Measurements from ENCODE around the gene RNF135. TPM values are rescaled to one million over a fixed set of nuclear protein-coding genes. Genes with fewer than 3 reads are reported as not detected.
"Not testable (repeated sequence)": the region's sequence is repeated elsewhere in the genome, so short reads cannot be mapped to it uniquely, and the experiment has no call there.

RNF135 gene
- polyA plus RNA-seq, 1 donor = 20.1 TPM

- no peak for DNase-seq
Observed at GRCh38 chr17:30952638-30953393, 18.0 kb upstream of the RNF135 start.

GRCh38 chr17:30954046-30954830 lies 16.6 kb upstream of the RNF135 start:
- no peak for DNase-seq

GRCh38 chr17:30956764-30957374 lies 14.0 kb upstream of the RNF135 start:
- DNase-seq = no peak

GRCh38 chr17:30957741-30958140 lies 13.1 kb upstream of the RNF135 start:
- no peak for DNase-seq

- no peak for DNase-seq
Observed at GRCh38 chr17:30958187-30958586, 12.7 kb upstream of the RNF135 start.

GRCh38 chr17:30961209-30962188 lies 9.3 kb upstream of the RNF135 start:
- DNase-seq = no peak

GRCh38 chr17:30964312-30964711 lies 6.5 kb upstream of the RNF135 start:
- not testable (repeated sequence) for DNase-seq

- DNase-seq = no peak
Observed at GRCh38 chr17:30964876-30965275, 6.0 kb upstream of the RNF135 start.

- no peak for DNase-seq
Observed at GRCh38 chr17:30965686-30966085, 5.2 kb upstream of the RNF135 start.

- DNase-seq = not testable (repeated sequence)
Observed at GRCh38 chr17:30967911-30968310, 2.9 kb upstream of the RNF135 start.

- peak; percentile 79 for DNase-seq
Observed at GRCh38 chr17:30969989-30970830, 629 bp upstream of the RNF135 start.

GRCh38 chr17:30975042-30975820 lies 4.4 kb downstream of the RNF135 start:
- DNase-seq = no peak

GRCh38 chr17:30979919-30980318 lies 9.1 kb downstream of the RNF135 start:
- not testable (repeated sequence) for DNase-seq

- DNase-seq = no peak
Observed at GRCh38 chr17:30981531-30982519, 11.0 kb downstream of the RNF135 start.

- no peak for DNase-seq
Observed at GRCh38 chr17:30982855-30983254, 12.0 kb downstream of the RNF135 start.

- DNase-seq = no peak
Observed at GRCh38 chr17:30990458-30990857, 19.6 kb downstream of the RNF135 start.

GRCh38 chr17:30992551-30992950 lies 21.7 kb downstream of the RNF135 start:
- DNase-seq = no peak

- DNase-seq = no peak
Observed at GRCh38 chr17:30995347-30995746, 24.5 kb downstream of the RNF135 start.

GRCh38 chr17:30996486-30996885 lies 25.6 kb downstream of the RNF135 start:
- no peak for DNase-seq

Data from left kidney (tissue), 2 donors.